ENCODE measurements around the gene EOMES. TPM values are rescaled to one million over a fixed set of nuclear protein-coding genes. Genes with fewer than 3 reads are reported as not detected.

The EOMES gene
- total and polyA plus RNA-seq, 2 experiments from 2014 or later = not detected

GRCh38 chr3:27719314-27720003, 2.7 kb downstream of the EOMES start:
- peaks cover 26% of the 10 kb centered on the region for H3K4me1 ChIP-seq (ENCODE audit: insufficient read depth)
- no peaks in the 10 kb centered on the region for H3K9me3 ChIP-seq (ENCODE audit: low read depth)
- H3K27ac ChIP-seq = no peak overlapping the region
- TF ChIP-seq EZH2phosphoT487 (IDR thresholded peaks at IDR 0.05; ENCODE audit: low read depth, severe bottlenecking, unreplicated experiment) = no peak
- TF ChIP-seq EZH2 (IDR thresholded peaks at IDR 0.05; ENCODE audit: borderline replicate concordance) = no peak
- no peak for TF ChIP-seq CTCF (IDR thresholded peaks at IDR 0.05; ENCODE audit: poor library complexity)
- no peaks in the 10 kb centered on the region for H4K20me1 ChIP-seq (ENCODE audit: insufficient read depth, poor library complexity, severe bottlenecking)
- no peaks in the 10 kb centered on the region for H3K36me3 ChIP-seq (replicated peaks; ENCODE audit: insufficient read depth, low read depth)
- H3K4me2 ChIP-seq = no peak overlapping the region
- no peaks in the 10 kb centered on the region for H3K79me2 ChIP-seq
- 56% methylated on average over 6 of the region's 6 CpGs for WGBS (ENCODE audit: low lambda C conversion rate, missing lambda C conversion rate)
- H2AFZ ChIP-seq = no peak overlapping the region
- peaks cover 97% of the 10 kb centered on the region for H3K27me3 ChIP-seq
- no peaks in the 10 kb centered on the region for H3K9me2 ChIP-seq (replicated peaks; ENCODE audit: insufficient read depth)
- no peak overlapping the region for H3K4me3 ChIP-seq
- DNase-seq (ENCODE audit: low spot score) = no peak

GRCh38 chr3:27718459-27718858, 3.7 kb downstream of the EOMES start:
- H3K4me1 ChIP-seq (ENCODE audit: insufficient read depth) = peaks cover 33% of the 10 kb centered on the region
- TF ChIP-seq EZH2phosphoT487 (IDR thresholded peaks at IDR 0.05; ENCODE audit: low read depth, severe bottlenecking, unreplicated experiment) (no peak), CTCF (IDR thresholded peaks at IDR 0.05; ENCODE audit: poor library complexity) (no peak), EZH2 (IDR thresholded peaks at IDR 0.05; ENCODE audit: borderline replicate concordance) (no peak)
- H3K27ac ChIP-seq = no peak overlapping the region
- no peak overlapping the region for H2AFZ ChIP-seq
- H3K27me3 ChIP-seq = peaks cover 97% of the 10 kb centered on the region
- no peaks in the 10 kb centered on the region for H4K20me1 ChIP-seq (ENCODE audit: insufficient read depth, poor library complexity, severe bottlenecking)
- H3K79me2 ChIP-seq = no peaks in the 10 kb centered on the region
- H3K36me3 ChIP-seq (replicated peaks; ENCODE audit: insufficient read depth, low read depth) = no peaks in the 10 kb centered on the region
- H3K4me2 ChIP-seq = no peak overlapping the region
- WGBS (ENCODE audit: low lambda C conversion rate, missing lambda C conversion rate) = 54% methylated on average over 5 of the region's 5 CpGs
- no peak overlapping the region for H3K4me3 ChIP-seq
- no peaks in the 10 kb centered on the region for H3K9me3 ChIP-seq (ENCODE audit: low read depth)
- no peaks in the 10 kb centered on the region for H3K9me2 ChIP-seq (replicated peaks; ENCODE audit: insufficient read depth)
- DNase-seq (ENCODE audit: low spot score) = no peak

GRCh38 chr3:27717200-27717852, 4.8 kb downstream of the EOMES start:
- no peaks in the 10 kb centered on the region for H4K20me1 ChIP-seq (ENCODE audit: insufficient read depth, poor library complexity, severe bottlenecking)
- no peak for DNase-seq (ENCODE audit: low spot score)
- WGBS (ENCODE audit: low lambda C conversion rate, missing lambda C conversion rate) = 78% methylated on average over 16 of the region's 16 CpGs
- peaks cover 97% of the 10 kb centered on the region for H3K27me3 ChIP-seq
- no peaks in the 10 kb centered on the region for H3K79me2 ChIP-seq
- H3K9me3 ChIP-seq (ENCODE audit: low read depth) = no peaks in the 10 kb centered on the region
- no peak overlapping the region for H3K27ac ChIP-seq
- H3K4me1 ChIP-seq (ENCODE audit: insufficient read depth) = peaks cover 33% of the 10 kb centered on the region
- TF ChIP-seq CTCF (IDR thresholded peaks at IDR 0.05; ENCODE audit: poor library complexity) (no peak), EZH2phosphoT487 (IDR thresholded peaks at IDR 0.05; ENCODE audit: low read depth, severe bottlenecking, unreplicated experiment) (no peak), EZH2 (IDR thresholded peaks at IDR 0.05; ENCODE audit: borderline replicate concordance) (no peak)
- no peak overlapping the region for H3K4me2 ChIP-seq
- H2AFZ ChIP-seq = no peak overlapping the region
- no peaks in the 10 kb centered on the region for H3K9me2 ChIP-seq (replicated peaks; ENCODE audit: insufficient read depth)
- H3K4me3 ChIP-seq = no peak overlapping the region
- no peaks in the 10 kb centered on the region for H3K36me3 ChIP-seq (replicated peaks; ENCODE audit: insufficient read depth, low read depth)

Data from hepatocyte (in vitro differentiated cells).